Measurements from ENCODE around the gene PLCB4. TPM values are rescaled to one million over a fixed set of nuclear protein-coding genes. Genes with fewer than 3 reads are reported as not detected.

Gene PLCB4
- total and polyA plus RNA-seq, 4 experiments from 2014 or later, result not detected

DNA sequence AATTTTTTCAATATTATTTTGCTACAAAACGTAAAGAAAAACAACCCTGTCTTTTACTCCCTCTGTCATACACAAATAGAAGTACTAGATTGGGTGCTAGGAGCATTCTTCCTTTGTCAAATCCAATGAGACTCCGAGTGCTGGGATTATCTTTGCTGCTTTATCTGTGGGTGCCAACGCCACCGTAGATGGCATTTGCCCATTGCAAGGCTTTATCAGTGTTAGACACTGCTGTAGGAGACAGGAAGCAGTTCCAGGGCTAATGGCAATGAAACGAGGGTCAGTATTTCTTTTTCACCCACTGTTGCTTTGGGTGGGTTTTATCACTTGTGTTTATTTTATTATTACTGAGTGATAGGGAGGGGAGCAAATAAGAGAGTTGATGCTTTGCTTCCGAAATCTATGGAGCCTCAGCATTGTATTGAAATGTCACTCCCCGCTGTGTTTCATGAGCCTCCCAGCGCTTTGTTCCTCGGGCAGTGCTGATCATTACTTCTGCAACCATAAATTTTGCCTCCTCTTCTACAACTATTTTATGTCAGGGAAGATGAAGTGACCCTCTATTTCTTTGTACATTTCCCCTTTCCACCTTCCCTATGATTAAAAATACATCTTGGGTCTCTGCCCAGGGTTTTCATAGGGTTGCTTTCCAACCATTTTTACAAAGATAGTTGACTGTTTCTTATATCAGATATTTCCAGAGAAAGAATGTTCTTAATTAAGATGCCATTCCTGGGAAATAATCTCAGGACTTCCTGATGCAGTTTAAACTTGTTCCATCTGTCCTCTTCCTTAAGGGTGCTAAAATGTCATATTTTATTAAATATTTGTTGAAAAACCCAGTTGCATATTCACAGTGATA is 358.8 kb downstream of the PLCB4 start:
- intact Hi-C loops (cut with micrococcal nuclease), result no loop called here
- H3K27ac ChIP-seq (ENCODE audit: low read depth, low read length), result no peak overlapping the region
- Mint-ChIP-seq H3K36me3 (no peaks in the 10 kb centered on the region), H3K9me3 (peaks cover 0 to 3% (median 0%) of the 10 kb centered on the region in 8 donors), H3K27me3 (no peaks in the 10 kb centered on the region), H3K4me3 (no peak overlapping the region), H3K4me1 (no peaks in the 10 kb centered on the region), H3K27ac (no peak overlapping the region)
- CTCF ChIA-PET (ENCODE audit: partially characterized antibody), result no interaction called here
- H3K27me3 ChIP-seq (ENCODE audit: insufficient read depth, low read length), result no peaks in the 10 kb centered on the region
- no peak overlapping the region for H3K4me3 ChIP-seq (ENCODE audit: low read length in 2 of 2)
- POLR2A ChIA-PET (ENCODE audit: partially characterized antibody), result no interaction called here
- no peaks in the 10 kb centered on the region for H3K4me1 ChIP-seq (ENCODE audit: insufficient read depth, low read length)
- no peaks in the 10 kb centered on the region for H3K9me3 ChIP-seq (ENCODE audit: control insufficient read depth in 1 of 2, low read length in 2 of 2)
- H3K36me3 ChIP-seq (ENCODE audit: insufficient read depth, low read length), result no peaks in the 10 kb centered on the region
- no peak for DNase-seq

GRCh38 chr20:9428292-9428607 is 359.4 kb downstream of the PLCB4 start:
- no peaks in the 10 kb centered on the region for H3K4me1 Mint-ChIP-seq
- H3K27me3 ChIP-seq (ENCODE audit: insufficient read depth, low read length), result no peaks in the 10 kb centered on the region
- no peaks in the 10 kb centered on the region for H3K36me3 Mint-ChIP-seq
- no peak overlapping the region for H3K27ac Mint-ChIP-seq
- no peaks in the 10 kb centered on the region for H3K36me3 ChIP-seq (ENCODE audit: insufficient read depth, low read length)
- H3K27me3 Mint-ChIP-seq, result no peaks in the 10 kb centered on the region
- H3K9me3 Mint-ChIP-seq, result peaks cover 0 to 3% (median 0%) of the 10 kb centered on the region in 8 donors
- POLR2A ChIA-PET (ENCODE audit: partially characterized antibody), result no interaction called here
- H3K4me3 Mint-ChIP-seq, result no peak overlapping the region
- no peak for DNase-seq
- H3K4me3 ChIP-seq (ENCODE audit: low read length in 2 of 2), result no peak overlapping the region
- intact Hi-C loops (cut with micrococcal nuclease), result no loop called here
- H3K4me1 ChIP-seq (ENCODE audit: insufficient read depth, low read length), result no peaks in the 10 kb centered on the region
- CTCF ChIA-PET (ENCODE audit: partially characterized antibody), result no interaction called here
- H3K9me3 ChIP-seq (ENCODE audit: control insufficient read depth in 1 of 2, low read length in 2 of 2), result no peaks in the 10 kb centered on the region
- H3K27ac ChIP-seq (ENCODE audit: low read depth, low read length), result no peak overlapping the region

- Histone ChIP-seq H3K4me1 (ENCODE audit: insufficient read depth, low read length) (no peaks in the 10 kb centered on the region), H3K27ac (ENCODE audit: low read depth, low read length) (no peak overlapping the region), H3K36me3 (ENCODE audit: insufficient read depth, low read length) (no peaks in the 10 kb centered on the region), H3K27me3 (ENCODE audit: insufficient read depth, low read length) (no peaks in the 10 kb centered on the region), H3K4me3 (ENCODE audit: low read length in 2 of 2) (no peak overlapping the region), H3K9me3 (ENCODE audit: control insufficient read depth in 1 of 2, low read length in 2 of 2) (no peaks in the 10 kb centered on the region)
- ChIA-PET CTCF (ENCODE audit: partially characterized antibody) (interaction anchor here (1.5 kb wide), 1 partner anchor 32 kb away, joined by 4 read pairs; no protein-coding TSS in a partner anchor), POLR2A (ENCODE audit: partially characterized antibody) (no interaction called here)
- intact Hi-C loops (cut with micrococcal nuclease), result no loop called here
- Mint-ChIP-seq H3K4me3 (no peak overlapping the region), H3K27me3 (no peaks in the 10 kb centered on the region), H3K27ac (no peak overlapping the region), H3K4me1 (no peaks in the 10 kb centered on the region), H3K9me3 (peaks cover 0 to 17% (median 10%) of the 10 kb centered on the region in 8 donors), H3K36me3 (no peaks in the 10 kb centered on the region)
- DNase-seq, result no peak
Measured at GRCh38 chr20:9439806-9440205, 370.9 kb downstream of the PLCB4 start.

DNA sequence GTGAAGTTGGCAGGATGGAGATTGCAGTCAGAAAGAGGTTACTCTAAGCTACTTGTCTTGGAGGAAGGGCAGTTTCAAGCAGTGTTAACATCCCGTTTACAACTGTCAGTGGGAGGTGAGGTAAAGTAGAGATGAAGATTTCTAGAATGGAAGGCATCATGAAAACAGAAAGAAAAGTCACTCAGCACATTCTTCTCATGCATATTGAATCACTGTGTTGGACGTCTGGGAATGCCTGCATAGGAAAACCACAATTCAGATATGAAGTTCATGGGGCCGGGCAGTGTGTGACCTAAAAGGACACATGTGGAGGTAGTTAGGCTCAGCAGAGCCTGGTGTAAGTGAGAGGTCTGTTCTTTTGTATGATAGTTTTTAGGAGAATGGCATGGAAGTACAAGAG is 372.0 kb downstream of the PLCB4 start:
- intact Hi-C loops (cut with micrococcal nuclease), result no loop called here
- Mint-ChIP-seq H3K4me3 (no peak overlapping the region), H3K9me3 (peaks cover 0 to 17% (median 10%) of the 10 kb centered on the region in 8 donors), H3K27ac (no peak overlapping the region), H3K4me1 (no peaks in the 10 kb centered on the region), H3K36me3 (no peaks in the 10 kb centered on the region), H3K27me3 (no peaks in the 10 kb centered on the region)
- Histone ChIP-seq H3K4me3 (ENCODE audit: low read length in 2 of 2) (no peak overlapping the region), H3K27ac (ENCODE audit: low read depth, low read length) (no peak overlapping the region), H3K4me1 (ENCODE audit: insufficient read depth, low read length) (no peaks in the 10 kb centered on the region), H3K27me3 (ENCODE audit: insufficient read depth, low read length) (no peaks in the 10 kb centered on the region), H3K36me3 (ENCODE audit: insufficient read depth, low read length) (no peaks in the 10 kb centered on the region), H3K9me3 (ENCODE audit: control insufficient read depth in 1 of 2, low read length in 2 of 2) (no peaks in the 10 kb centered on the region)
- DNase-seq, result no peak
- CTCF ChIA-PET (ENCODE audit: partially characterized antibody), result no interaction called here
- POLR2A ChIA-PET (ENCODE audit: partially characterized antibody), result no interaction called here

- CTCF ChIA-PET (ENCODE audit: partially characterized antibody), result no interaction called here
- Histone ChIP-seq H3K27ac (ENCODE audit: low read depth, low read length) (no peak overlapping the region), H3K36me3 (ENCODE audit: insufficient read depth, low read length) (no peaks in the 10 kb centered on the region), H3K9me3 (ENCODE audit: control insufficient read depth in 1 of 2, low read length in 2 of 2) (no peaks in the 10 kb centered on the region), H3K4me1 (ENCODE audit: insufficient read depth, low read length) (no peaks in the 10 kb centered on the region), H3K27me3 (ENCODE audit: insufficient read depth, low read length) (no peaks in the 10 kb centered on the region), H3K4me3 (ENCODE audit: low read length in 2 of 2) (no peak overlapping the region)
- intact Hi-C loops (cut with micrococcal nuclease), result no loop called here
- Mint-ChIP-seq H3K36me3 (no peaks in the 10 kb centered on the region), H3K9me3 (peaks cover 0 to 17% (median 10%) of the 10 kb centered on the region in 8 donors), H3K4me3 (no peak overlapping the region), H3K4me1 (no peaks in the 10 kb centered on the region), H3K27ac (no peak overlapping the region), H3K27me3 (no peaks in the 10 kb centered on the region)
- DNase-seq, result no peak
- POLR2A ChIA-PET (ENCODE audit: partially characterized antibody), result no interaction called here
Measured at GRCh38 chr20:9441948-9442347, 373.1 kb downstream of the PLCB4 start.

DNA sequence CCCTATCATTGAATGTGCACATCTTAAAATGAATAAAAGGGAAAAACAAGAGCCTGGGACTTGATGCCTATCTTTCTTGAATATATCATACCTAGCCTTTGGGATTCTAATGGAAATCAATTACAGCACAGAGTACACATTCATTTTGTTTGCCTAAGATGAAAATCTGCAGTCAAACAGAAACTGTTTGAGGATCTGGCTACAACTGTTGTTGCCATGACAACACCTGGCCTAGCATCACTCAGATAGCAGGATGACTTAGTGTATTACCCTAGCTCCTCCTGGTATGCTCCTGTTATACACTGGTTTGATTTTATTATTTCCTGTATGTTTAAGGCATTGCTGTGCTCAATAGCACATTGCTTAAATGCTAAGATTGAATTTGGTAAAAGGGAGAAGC is 374.0 kb downstream of the PLCB4 start:
- ChIA-PET CTCF (ENCODE audit: partially characterized antibody) (no interaction called here), POLR2A (ENCODE audit: partially characterized antibody) (no interaction called here)
- Mint-ChIP-seq H3K4me3 (no peak overlapping the region), H3K4me1 (no peaks in the 10 kb centered on the region), H3K9me3 (peaks cover 0 to 14% (median 8%) of the 10 kb centered on the region in 8 donors), H3K36me3 (no peaks in the 10 kb centered on the region), H3K27me3 (no peaks in the 10 kb centered on the region), H3K27ac (no peak overlapping the region)
- H3K4me1 ChIP-seq (ENCODE audit: insufficient read depth, low read length), result no peaks in the 10 kb centered on the region
- intact Hi-C loops (cut with micrococcal nuclease), result no loop called here
- H3K9me3 ChIP-seq (ENCODE audit: control insufficient read depth in 1 of 2, low read length in 2 of 2), result no peaks in the 10 kb centered on the region
- no peaks in the 10 kb centered on the region for H3K36me3 ChIP-seq (ENCODE audit: insufficient read depth, low read length)
- no peak overlapping the region for H3K27ac ChIP-seq (ENCODE audit: low read depth, low read length)
- no peak for DNase-seq
- no peak overlapping the region for H3K4me3 ChIP-seq (ENCODE audit: low read length in 2 of 2)
- no peaks in the 10 kb centered on the region for H3K27me3 ChIP-seq (ENCODE audit: insufficient read depth, low read length)

DNA sequence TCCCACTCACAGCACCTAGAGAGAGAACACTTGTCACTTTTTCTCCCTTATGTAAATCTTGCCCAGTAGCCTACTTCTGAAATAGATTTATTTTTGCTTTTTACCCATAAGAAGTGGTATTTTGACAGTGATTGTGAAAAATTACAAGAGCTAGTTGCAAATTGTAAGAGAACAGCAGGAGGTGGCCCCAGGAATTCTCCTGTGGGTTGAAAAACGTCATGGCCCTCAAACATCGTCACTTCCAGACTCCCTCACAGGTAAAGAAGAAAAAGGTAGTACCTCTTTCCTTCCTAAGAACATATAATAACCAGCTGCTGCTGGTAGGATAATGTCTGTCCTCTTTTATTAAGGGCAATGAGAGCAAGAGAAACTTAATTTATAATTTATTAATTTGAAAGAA is 376.0 kb downstream of the PLCB4 start:
- H3K4me1 ChIP-seq (ENCODE audit: insufficient read depth, low read length), result no peaks in the 10 kb centered on the region
- H3K27ac ChIP-seq (ENCODE audit: low read depth, low read length), result no peak overlapping the region
- no peak overlapping the region for H3K27ac Mint-ChIP-seq
- no peak for DNase-seq
- peaks cover 0 to 11% (median under 1%) of the 10 kb centered on the region in 8 donors for H3K9me3 Mint-ChIP-seq
- H3K27me3 Mint-ChIP-seq, result no peaks in the 10 kb centered on the region
- no peak overlapping the region for H3K4me3 Mint-ChIP-seq
- H3K36me3 Mint-ChIP-seq, result no peaks in the 10 kb centered on the region
- H3K4me1 Mint-ChIP-seq, result no peaks in the 10 kb centered on the region
- H3K4me3 ChIP-seq (ENCODE audit: low read length in 2 of 2), result no peak overlapping the region
- H3K36me3 ChIP-seq (ENCODE audit: insufficient read depth, low read length), result no peaks in the 10 kb centered on the region
- no peaks in the 10 kb centered on the region for H3K9me3 ChIP-seq (ENCODE audit: control insufficient read depth in 1 of 2, low read length in 2 of 2)
- ChIA-PET CTCF (ENCODE audit: partially characterized antibody) (no interaction called here), POLR2A (ENCODE audit: partially characterized antibody) (no interaction called here)
- no peaks in the 10 kb centered on the region for H3K27me3 ChIP-seq (ENCODE audit: insufficient read depth, low read length)
- intact Hi-C loops (cut with micrococcal nuclease), result no loop called here
